ENCODE results near the gene TRAF2. TPM values are rescaled to one million over a fixed set of nuclear protein-coding genes. Genes with fewer than 3 reads are reported as not detected.

Gene TRAF2
- total and polyA plus RNA-seq, 2 of the 13 experiments (the other 11 are each of a cell fraction or from before 2014, with no cell fraction given) = 12.4 to 13.6 TPM

DNA sequence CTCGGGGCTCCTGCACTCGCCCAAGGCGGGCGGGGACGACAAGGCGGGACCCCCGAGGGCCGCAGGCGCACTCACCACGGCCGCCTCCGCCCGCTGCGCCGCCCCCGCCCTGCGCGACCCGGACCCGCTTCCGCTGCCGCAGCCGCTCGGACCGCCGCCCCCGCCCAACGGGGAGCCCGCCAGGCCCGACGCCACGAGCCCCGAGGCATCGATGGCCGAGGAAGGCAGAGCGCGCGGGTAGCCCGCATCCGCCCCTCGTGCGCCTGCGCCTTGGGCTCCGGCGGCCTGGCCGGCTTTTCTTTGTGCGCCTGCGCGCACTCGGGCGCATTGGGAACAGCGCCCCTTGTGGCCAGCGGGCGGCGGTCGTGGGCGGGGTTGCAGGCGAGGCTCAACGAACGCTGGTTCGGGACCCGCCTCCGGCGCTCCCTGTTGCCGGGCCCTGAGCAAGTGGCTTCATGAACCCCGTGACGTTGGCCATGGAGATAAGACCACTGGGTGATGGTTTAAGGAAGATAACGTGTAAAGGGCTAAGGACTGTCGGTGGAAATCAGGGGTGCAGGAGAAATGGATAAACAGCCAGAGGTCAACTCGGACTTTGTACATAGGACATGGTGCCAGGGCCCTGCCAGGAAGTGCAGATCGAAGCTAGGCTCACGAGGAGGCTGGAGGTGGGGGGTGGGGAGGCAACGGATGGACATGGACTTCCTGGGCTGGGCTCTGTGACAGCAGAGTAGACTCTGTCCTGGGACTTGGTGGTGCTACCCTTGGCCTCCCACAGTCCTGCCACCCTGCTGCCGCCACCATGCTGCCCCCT is 58.4 kb downstream of the TRAF2 start, which contains the start of the genes C8G and FBXW5 (continued):
- TF ChIP-seq ZNF142 (CRISPR knock-in tag; IDR thresholded peaks at IDR 0.05) = 0 out of 2 replicates have a peak, but pooled peaks have one; percentile 43
- TF ChIP-seq HOXA9 (CRISPR knock-in tag; IDR thresholded peaks at IDR 0.05; ENCODE audit: borderline replicate concordance) = no peak
- 0 out of 2 replicates have a peak, but pooled peaks have one; percentile 21 for TF ChIP-seq ZNF205 (CRISPR knock-in tag; IDR thresholded peaks at IDR 0.05)
- 0 out of 2 replicates have a peak, but pooled peaks have one; percentile 41 for TF ChIP-seq ESRRA (CRISPR knock-in tag; IDR thresholded peaks at IDR 0.05; ENCODE audit: low read depth)
- peak; percentile 88 for TF ChIP-seq THAP11 (CRISPR knock-in tag; IDR thresholded peaks at IDR 0.05)
- no peak for TF ChIP-seq ATRX (CRISPR knock-in tag; IDR thresholded peaks at IDR 0.05; ENCODE audit: borderline replicate concordance)
- no peak for TF ChIP-seq ZSCAN5A (CRISPR knock-in tag; IDR thresholded peaks at IDR 0.05; ENCODE audit: borderline replicate concordance)
- TF ChIP-seq ZNF335 (CRISPR knock-in tag; IDR thresholded peaks at IDR 0.05) = no peak
- no peak for TF ChIP-seq ZNF264 (CRISPR knock-in tag; IDR thresholded peaks at IDR 0.05)
- TF ChIP-seq, protein P1, sequence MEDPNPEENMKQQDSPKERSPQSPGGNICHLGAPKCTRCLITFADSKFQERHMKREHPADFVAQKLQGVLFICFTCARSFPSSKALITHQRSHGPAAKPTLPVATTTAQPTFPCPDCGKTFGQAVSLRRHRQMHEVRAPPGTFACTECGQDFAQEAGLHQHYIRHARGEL (CRISPR knock-in tag; IDR thresholded peaks at IDR 0.05) = no peak
- peak; percentile 22; the same call in 1 of the 2 replicates for TF ChIP-seq FOXP4 (CRISPR knock-in tag; IDR thresholded peaks at IDR 0.05)
- no peak for TF ChIP-seq HOMEZ (CRISPR knock-in tag; IDR thresholded peaks at IDR 0.05; ENCODE audit: low read depth)
- TF ChIP-seq NFIB (CRISPR knock-in tag; IDR thresholded peaks at IDR 0.05; ENCODE audit: borderline replicate concordance) = no peak
- TF ChIP-seq, protein P2, sequence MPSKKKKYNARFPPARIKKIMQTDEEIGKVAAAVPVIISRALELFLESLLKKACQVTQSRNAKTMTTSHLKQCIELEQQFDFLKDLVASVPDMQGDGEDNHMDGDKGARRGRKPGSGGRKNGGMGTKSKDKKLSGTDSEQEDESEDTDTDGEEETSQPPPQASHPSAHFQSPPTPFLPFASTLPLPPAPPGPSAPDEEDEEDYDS (CRISPR knock-in tag; IDR thresholded peaks at IDR 0.05) = peak; percentile 13; the same call in 1 of the 2 replicates
- TF ChIP-seq ATF7-NPFF (CRISPR knock-in tag; IDR thresholded peaks at IDR 0.05; ENCODE audit: low read depth) = no peak
- no peak for TF ChIP-seq NR2F2 (IDR thresholded peaks at IDR 0.05; ENCODE audit: borderline replicate concordance, low read depth)
- TF ChIP-seq ZSCAN22 (CRISPR knock-in tag; IDR thresholded peaks at IDR 0.05) = no peak
